Fibroblast of lung (primary cell): ENCODE data around the gene CRTC1. TPM values are rescaled to one million over a fixed set of nuclear protein-coding genes. Genes with fewer than 3 reads are reported as not detected.

Experiments
- DNase-seq, 2 donors: peaks; one replicate each; pipeline versions ENCODE4 v3.0.0 to v3.0.0-alpha.2; 2010; ENCODE audit warnings: low read depth in 2 of 2
- H2AFZ ChIP-seq: 2 replicates; pipeline ENCODE4 v1.5.1; 2012; ENCODE audit warnings: low read length, control low read depth, inconsistent platforms
- H3K27ac ChIP-seq: 2 replicates; pipeline ENCODE4 v1.5.1; 2011; ENCODE audit warnings: low read length, control low read depth; ENCODE audit not compliant: insufficient read depth
- H3K27me3 ChIP-seq: 2 replicates; pipeline ENCODE4 v1.5.1; 2011; ENCODE audit warnings: mild to moderate bottlenecking, low read length; ENCODE audit not compliant: control insufficient read depth, insufficient read depth
- H3K36me3 ChIP-seq: 2 replicates; pipeline ENCODE4 v1.5.1; 2011; ENCODE audit warnings: low read length; ENCODE audit not compliant: control insufficient read depth, insufficient read depth
- H3K4me1 ChIP-seq: 2 replicates; pipeline ENCODE4 v1.5.1; 2011; ENCODE audit warnings: low read length; ENCODE audit not compliant: control insufficient read depth, insufficient read depth; ENCODE audit errors: extremely low read depth
- H3K4me2 ChIP-seq: 2 replicates; pipeline ENCODE4 v1.5.1; 2011; ENCODE audit warnings: low read length, control low read depth; ENCODE audit not compliant: insufficient read depth; ENCODE audit errors: extremely low read depth
- H3K4me3 ChIP-seq, 4 experiments: fragments of 200-600 bp in 1 of 4; sonication (generic) in 1 of 4; replicated peaks in 1 of 4; 2 replicates each; pipeline ENCODE4 v1.5.1; 2011 to 2016; ENCODE audit warnings: low read length in 4 of 4, low read depth in 3 of 4, mild to moderate bottlenecking in 3 of 4, control low read depth in 2 of 4, inconsistent platforms in 1 of 4, mixed read lengths in 1 of 4; ENCODE audit not compliant: insufficient read depth in 1 of 4; ENCODE audit errors: control extremely low read depth in 1 of 4
- H3K79me2 ChIP-seq: 2 replicates; pipeline ENCODE4 v1.5.1; 2012; ENCODE audit warnings: mild to moderate bottlenecking, low read length, inconsistent platforms; ENCODE audit not compliant: control insufficient read depth, insufficient read depth
- H3K9ac ChIP-seq: 2 replicates; pipeline ENCODE4 v1.5.1; 2011; ENCODE audit warnings: mild to moderate bottlenecking, low read length, control low read depth; ENCODE audit not compliant: insufficient read depth
- H3K9me3 ChIP-seq: 2 replicates; pipeline ENCODE4 v1.5.1; 2012; ENCODE audit warnings: low read depth, low read length; ENCODE audit not compliant: control insufficient read depth, insufficient read depth
- H4K20me1 ChIP-seq: 2 replicates; pipeline ENCODE4 v1.5.1; 2011; ENCODE audit warnings: low read length; ENCODE audit not compliant: control insufficient read depth, insufficient read depth; ENCODE audit errors: extremely low read depth
- EZH2 ChIP-seq: IDR thresholded peaks from 2 replicates; pipeline ENCODE4 v1.5.1; 2012; ENCODE audit warnings: low read length, control low read depth, mild to moderate bottlenecking; ENCODE audit errors: missing control alignments
- polyA plus RNA-seq, 2 donors: library from polyadenylated mRNA; depleted of rRNA in 1 of 2; stranded (reverse) in 1 of 2; unstranded in 1 of 2; fragments of >200 nt; gene quantifications; 2 replicates each; pipeline ENCODE4 v1.2.1, GENCODE V29; 2011 to 2012; ENCODE audit warnings: missing spikeins in 1 of 2
- total RNA-seq: library from RNA; depleted of rRNA; stranded (reverse); fragments of >200 nt; gene quantifications from 2 replicates; pipeline ENCODE4 v1.2.1, GENCODE V29; 2014
- TF ChIP-seq, protein P1 (sequence below), 2 donors: IDR thresholded peaks in 1 of 2; conservative IDR thresholded peaks in 1 of 2; 1 replicate in 1 of 2; 2 replicates in 1 of 2; pipeline ENCODE4 v1.5.1; 2011 to 2012; ENCODE audit warnings: low read length in 2 of 2, control low read depth in 1 of 2, inconsistent platforms in 1 of 2, low read depth in 1 of 2, mild to moderate bottlenecking in 1 of 2

CRTC1 gene
- total and polyA plus RNA-seq, 2 donors (not counting 1 experiment from before 2014, with no cell fraction given), result 1.2 to 2.0 TPM

DNA sequence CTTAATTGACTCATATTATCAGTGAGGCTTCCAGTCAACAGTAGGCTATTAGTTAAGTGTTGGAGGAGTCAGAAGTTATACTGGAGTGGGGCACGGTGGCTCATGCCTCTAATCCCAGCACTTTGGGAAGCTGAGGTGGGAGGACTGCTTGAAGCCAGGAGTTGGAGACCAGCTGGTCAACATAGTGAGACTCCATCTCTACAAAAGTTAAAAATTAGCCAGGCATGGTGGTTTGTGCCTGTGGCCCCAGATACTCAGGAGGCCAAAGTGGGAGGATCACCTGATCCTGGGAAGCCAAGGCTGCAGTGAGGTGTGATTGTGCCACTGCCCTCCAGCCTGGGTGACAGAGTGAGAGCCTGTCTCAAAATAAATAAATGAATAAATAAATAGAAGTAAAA is 54.5 kb downstream of the CRTC1 start:
- H3K79me2 ChIP-seq, result no peaks in the 10 kb centered on the region
- no peaks in the 10 kb centered on the region for H3K36me3 ChIP-seq
- no peak overlapping the region for H3K4me3 ChIP-seq
- H3K9me3 ChIP-seq, result no peaks in the 10 kb centered on the region
- no peak overlapping the region for H3K9ac ChIP-seq
- peaks cover 8% of the 10 kb centered on the region for H3K4me1 ChIP-seq
- H4K20me1 ChIP-seq, result no peaks in the 10 kb centered on the region
- H3K27ac ChIP-seq, result no peak overlapping the region
- TF ChIP-seq EZH2, result no peak
- TF ChIP-seq, protein P1, sequence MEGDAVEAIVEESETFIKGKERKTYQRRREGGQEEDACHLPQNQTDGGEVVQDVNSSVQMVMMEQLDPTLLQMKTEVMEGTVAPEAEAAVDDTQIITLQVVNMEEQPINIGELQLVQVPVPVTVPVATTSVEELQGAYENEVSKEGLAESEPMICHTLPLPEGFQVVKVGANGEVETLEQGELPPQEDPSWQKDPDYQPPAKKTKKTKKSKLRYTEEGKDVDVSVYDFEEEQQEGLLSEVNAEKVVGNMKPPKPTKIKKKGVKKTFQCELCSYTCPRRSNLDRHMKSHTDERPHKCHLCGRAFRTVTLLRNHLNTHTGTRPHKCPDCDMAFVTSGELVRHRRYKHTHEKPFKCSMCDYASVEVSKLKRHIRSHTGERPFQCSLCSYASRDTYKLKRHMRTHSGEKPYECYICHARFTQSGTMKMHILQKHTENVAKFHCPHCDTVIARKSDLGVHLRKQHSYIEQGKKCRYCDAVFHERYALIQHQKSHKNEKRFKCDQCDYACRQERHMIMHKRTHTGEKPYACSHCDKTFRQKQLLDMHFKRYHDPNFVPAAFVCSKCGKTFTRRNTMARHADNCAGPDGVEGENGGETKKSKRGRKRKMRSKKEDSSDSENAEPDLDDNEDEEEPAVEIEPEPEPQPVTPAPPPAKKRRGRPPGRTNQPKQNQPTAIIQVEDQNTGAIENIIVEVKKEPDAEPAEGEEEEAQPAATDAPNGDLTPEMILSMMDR (conservative IDR thresholded peaks at IDR 0.05 in 1 of 2, IDR thresholded peaks at IDR 0.05 in 1 of 2; ENCODE audit: low read depth in 1 of 2, low read length in 2 of 2), result no peak
- H2AFZ ChIP-seq, result no peak overlapping the region
- H3K4me2 ChIP-seq, result no peak overlapping the region
- no peak for DNase-seq
- H3K27me3 ChIP-seq, result no peaks in the 10 kb centered on the region

DNA sequence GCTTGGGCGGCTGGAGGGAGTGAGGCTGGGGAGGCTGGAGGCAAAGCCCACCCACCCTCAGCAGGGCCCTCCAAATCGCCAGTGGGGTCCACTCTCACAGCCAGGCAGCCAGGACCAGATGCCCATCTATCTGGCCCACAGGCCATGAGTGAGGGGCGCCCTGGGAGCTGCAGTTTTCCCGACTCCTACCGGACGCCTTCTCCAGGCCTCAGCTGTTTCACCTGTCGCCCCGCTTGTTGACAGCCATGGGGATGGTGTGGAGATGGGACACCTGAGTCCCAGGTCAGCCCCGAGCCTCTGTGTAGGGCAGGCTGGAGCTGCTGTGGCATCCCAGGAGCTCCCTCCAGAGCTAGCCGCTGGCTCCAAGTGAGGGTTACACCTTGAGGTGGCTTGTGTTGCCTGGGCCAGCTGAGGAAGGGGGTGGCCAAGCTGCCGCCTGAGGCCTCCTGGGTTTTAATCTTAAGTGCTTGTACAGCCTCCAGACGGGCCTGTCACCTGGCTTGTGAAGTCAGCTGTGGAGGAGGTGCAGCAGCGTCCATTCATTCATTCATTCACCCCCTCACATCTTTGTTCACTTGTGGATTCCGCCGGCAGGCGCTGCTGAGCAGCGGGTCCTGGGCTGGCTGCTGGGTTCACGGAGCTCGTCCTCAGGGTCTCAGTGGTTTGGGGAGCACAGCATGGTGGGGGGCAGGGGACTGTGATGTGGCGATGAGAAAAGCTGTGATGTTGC is 55.6 kb downstream of the CRTC1 start:
- H3K27me3 ChIP-seq, result no peaks in the 10 kb centered on the region
- no peak for TF ChIP-seq EZH2
- TF ChIP-seq, protein P1 (conservative IDR thresholded peaks at IDR 0.05 in 1 of 2, IDR thresholded peaks at IDR 0.05 in 1 of 2; ENCODE audit: low read depth in 1 of 2, low read length in 2 of 2), result no peak
- H3K4me3 ChIP-seq, result no peak overlapping the region
- no peak overlapping the region for H3K4me2 ChIP-seq
- no peak overlapping the region for H2AFZ ChIP-seq
- H4K20me1 ChIP-seq, result no peaks in the 10 kb centered on the region
- H3K27ac ChIP-seq, result no peak overlapping the region
- DNase-seq, result no peak
- H3K9me3 ChIP-seq, result no peaks in the 10 kb centered on the region
- H3K9ac ChIP-seq, result no peak overlapping the region
- H3K36me3 ChIP-seq, result no peaks in the 10 kb centered on the region
- no peaks in the 10 kb centered on the region for H3K79me2 ChIP-seq
- no peaks in the 10 kb centered on the region for H3K4me1 ChIP-seq

- Histone ChIP-seq H3K4me1 (no peaks in the 10 kb centered on the region), H3K9me3 (no peaks in the 10 kb centered on the region), H3K27ac (no peak overlapping the region), H3K79me2 (no peaks in the 10 kb centered on the region), H3K27me3 (no peaks in the 10 kb centered on the region), H3K4me3 (no peak overlapping the region), H2AFZ (no peak overlapping the region), H4K20me1 (no peaks in the 10 kb centered on the region), H3K36me3 (no peaks in the 10 kb centered on the region), H3K4me2 (no peak overlapping the region), H3K9ac (no peak overlapping the region)
- no peak for TF ChIP-seq EZH2
- TF ChIP-seq, protein P1 (conservative IDR thresholded peaks at IDR 0.05 in 1 of 2, IDR thresholded peaks at IDR 0.05 in 1 of 2; ENCODE audit: low read depth in 1 of 2, low read length in 2 of 2), result no peak
- no peak for DNase-seq
Measured at GRCh38 chr19:18741124-18742121, 57.9 kb downstream of the CRTC1 start.
